K562 (cell line): ENCODE data around the gene TRIM33. TPM values are rescaled to one million over a fixed set of nuclear protein-coding genes. Genes with fewer than 3 reads are reported as not detected.

Experiments used
- ATF7 ChIP-seq: fragments of 450-650 bp; IDR thresholded peaks from 2 replicates; pipeline ENCODE4 v1.7.1; 2014; ENCODE audit warnings: mild to moderate bottlenecking, moderate library complexity
- CBFA2T2 ChIP-seq: fragments of 450-650 bp; conservative IDR thresholded peaks from 2 replicates; pipeline ENCODE4 v1.6.1; 2017; ENCODE audit warnings: mild to moderate bottlenecking
- CBFA2T3 ChIP-seq: fragments of 450-650 bp; IDR thresholded peaks from 2 replicates; pipeline ENCODE4 v1.6.1; 2017
- CC2D1A ChIP-seq: fragments of 450-650 bp; IDR thresholded peaks from 2 replicates; pipeline ENCODE4 v1.6.1; 2017; ENCODE audit warnings: mild to moderate bottlenecking
- DDX20 ChIP-seq: fragments of 450-650 bp; IDR thresholded peaks from 2 replicates; pipeline ENCODE4 v1.6.1; 2016; ENCODE audit warnings: missing genetic modification characterization, low read depth, mild to moderate bottlenecking, missing compliant biosample characterization, moderate library complexity
- FOXK1 ChIP-seq: sonication (generic); formaldehyde crosslinking; IDR thresholded peaks from 2 replicates; pipeline ENCODE4 v1.8.0; 2022; ENCODE audit warnings: missing genetic modification reagents, mild to moderate bottlenecking, borderline replicate concordance
- GABPB1 ChIP-seq: sonication (generic); formaldehyde crosslinking; IDR thresholded peaks from 2 replicates; pipeline ENCODE4 v1.8.0; 2022; ENCODE audit warnings: mild to moderate bottlenecking, missing genetic modification reagents
- HDGF ChIP-seq: fragments of 450-650 bp; IDR thresholded peaks from 2 replicates; pipeline ENCODE4 v1.6.1; 2016
- HEY1 ChIP-seq: fragments of 250-450 bp; sonication (Bioruptor Pico); IDR thresholded peaks from 2 replicates; pipeline ENCODE4 v1.5.0; 2020; ENCODE audit warnings: mild to moderate bottlenecking, moderate library complexity, borderline replicate concordance
- ILF3 ChIP-seq: fragments of 450-650 bp; IDR thresholded peaks from 2 replicates; pipeline ENCODE4 v1.6.1; 2018; ENCODE audit warnings: antibody characterized with exemption, mild to moderate bottlenecking, moderate library complexity, borderline replicate concordance
- IRF2 ChIP-seq: sonication (generic); formaldehyde crosslinking; IDR thresholded peaks from 2 replicates; pipeline ENCODE4 v1.8.1; 2022; ENCODE audit warnings: mild to moderate bottlenecking, missing genetic modification reagents
- KDM1A ChIP-seq, 2 experiments: fragments of 450-650 bp; IDR thresholded peaks; 2 replicates each; pipeline ENCODE4 v1.6.1; 2016; ENCODE audit warnings: mild to moderate bottlenecking in 2 of 2
- KHSRP ChIP-seq: fragments of 450-650 bp; IDR thresholded peaks from 2 replicates; pipeline ENCODE4 v1.6.1; 2017
- MBD2 ChIP-seq: sonication (generic); IDR thresholded peaks from 2 replicates; pipeline ENCODE4 v1.6.1; 2016; ENCODE audit warnings: low read depth, borderline replicate concordance
- NBN ChIP-seq: fragments of 450-650 bp; IDR thresholded peaks from 2 replicates; pipeline ENCODE4 v1.6.1; 2016; ENCODE audit warnings: low read depth, mild to moderate bottlenecking
- NR1H2 ChIP-seq: sonication (generic); formaldehyde crosslinking; IDR thresholded peaks from 2 replicates; pipeline ENCODE4 v1.4.0; 2020; ENCODE audit warnings: mild to moderate bottlenecking, missing genetic modification reagents
- POLR2A ChIP-seq: fragments of 450-650 bp; conservative IDR thresholded peaks from 2 replicates; pipeline ENCODE4 v1.6.1; 2016
- POLR2H ChIP-seq: IDR thresholded peaks from 2 replicates; pipeline ENCODE4 v1.6.1; 2016; ENCODE audit warnings: missing genetic modification characterization, low read depth, mild to moderate bottlenecking, control low read depth, missing compliant biosample characterization, moderate library complexity
- POLR3A ChIP-seq: IDR thresholded peaks from 2 replicates; pipeline ENCODE4 v1.6.1; 2011; ENCODE audit warnings: borderline replicate concordance, mild to moderate bottlenecking, moderate library complexity; ENCODE audit not compliant: insufficient read length, insufficient read depth; ENCODE audit errors: extremely low read depth
- RCOR1 ChIP-seq, 2 experiments: IDR thresholded peaks; 2 replicates each; pipeline ENCODE4 v1.6.1; 2012; ENCODE audit warnings: low read depth in 2 of 2, low read length in 2 of 2, borderline replicate concordance in 1 of 2, improper control_type of control experiment in 1 of 2
- TAF15 ChIP-seq: fragments of 200-400 bp; formaldehyde crosslinking; IDR thresholded peaks from 2 replicates; pipeline ENCODE4 v1.6.1; 2017; ENCODE audit warnings: mild to moderate bottlenecking, low read depth, low read length, moderate library complexity
- TRIM24 ChIP-seq, 2 experiments: fragments of 450-650 bp; IDR thresholded peaks; 2 replicates each; pipeline ENCODE4 v1.6.1; 2016
- ZNF384 ChIP-seq: IDR thresholded peaks from 2 replicates; pipeline ENCODE4 v1.6.1; 2012; ENCODE audit warnings: low read depth, low read length, improper control_type of control experiment
- ZZZ3 ChIP-seq: fragments of 450-650 bp; IDR thresholded peaks from 2 replicates; pipeline ENCODE4 v1.6.1; 2016; ENCODE audit warnings: antibody characterized with exemption, mild to moderate bottlenecking, moderate library complexity
- polyA plus RNA-seq, 8 experiments: library from polyadenylated mRNA; depleted of rRNA in 4 of 8; stranded (reverse) in 5 of 8; unstranded in 3 of 8; fragments of >200 nt; fragmentation: Nextera tagmentation in 2 of 8; fragmentation: Illumina TruSeq in 1 of 8; extraction: Ambion mirVana in 2 of 8; extraction: Trizol in 1 of 8; gene quantifications; 2 replicates each; pipeline versions ENCODE4 v1.2.1 to v1.2.3, GENCODE V29; 2011 to 2014; ENCODE audit warnings: inconsistent platforms in 1 of 8, missing spikeins in 1 of 8
- total RNA-seq, 7 experiments: library from RNA; depleted of rRNA in 6 of 7; stranded (reverse); fragments of >200 nt in 6 of 7; fragmentation: Illumina TruSeq in 2 of 7; extraction: Trizol in 2 of 7; gene quantifications; 2 replicates each; pipeline versions ENCODE4 v1.2.1 to v1.2.3, GENCODE V29; 2011 to 2021; ENCODE audit warnings: low replicate concordance in 1 of 7
- TF ChIP-seq, protein P1 (sequence below): fragments of 250-450 bp; sonication (Bioruptor Pico); IDR thresholded peaks from 2 replicates; pipeline ENCODE4 v1.4.0; 2020; ENCODE audit warnings: mild to moderate bottlenecking
- TF ChIP-seq, protein P2 (sequence below): fragments of 250-450 bp; sonication (Bioruptor Pico); IDR thresholded peaks from 2 replicates; pipeline ENCODE4 v1.6.1; 2021; ENCODE audit warnings: mild to moderate bottlenecking
- TF ChIP-seq, protein P3 (sequence below): fragments of 250-450 bp; sonication (Bioruptor Pico); IDR thresholded peaks from 2 replicates; pipeline ENCODE4 v1.8.0; 2022; ENCODE audit warnings: inconsistent platforms
- TF ChIP-seq, protein P4 (sequence below): sonication (generic); formaldehyde crosslinking; IDR thresholded peaks from 2 replicates; pipeline ENCODE4 v1.8.1; 2023; ENCODE audit warnings: mild to moderate bottlenecking, missing genetic modification reagents

TRIM33 gene
- total and polyA plus RNA-seq, 9 of the 15 experiments (the other 6 are each of a cell fraction or from before 2014, with no cell fraction given), result 9.3 to 58.4 (median 40.2) TPM

DNA sequence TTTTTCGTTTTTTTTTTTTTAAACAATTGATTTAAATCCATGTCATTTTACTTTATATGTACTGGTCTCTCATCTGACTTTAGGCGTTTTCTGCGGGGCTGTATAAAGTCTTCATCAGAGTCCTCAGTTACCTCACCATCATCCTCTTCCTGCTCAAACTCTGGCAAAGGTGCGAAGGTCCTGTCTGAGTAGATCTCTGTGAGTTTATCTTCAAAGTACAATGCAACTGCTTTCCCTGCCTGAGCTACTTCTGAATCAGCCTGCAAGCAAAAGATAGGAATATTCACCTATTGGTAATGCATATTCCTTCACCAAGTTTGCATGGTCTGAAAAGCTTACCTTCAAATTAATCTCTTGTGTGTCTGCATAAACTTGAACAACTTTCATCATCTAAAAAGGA lies 113.4 kb downstream of the TRIM33 start (continued):
- TF ChIP-seq HEY1, result no peak
- TF ChIP-seq FOXK1 (CRISPR knock-in tag), result no peak
- peak; percentile 98; the same call in 1 of the 2 replicates for TF ChIP-seq CC2D1A
- TF ChIP-seq, protein P1, sequence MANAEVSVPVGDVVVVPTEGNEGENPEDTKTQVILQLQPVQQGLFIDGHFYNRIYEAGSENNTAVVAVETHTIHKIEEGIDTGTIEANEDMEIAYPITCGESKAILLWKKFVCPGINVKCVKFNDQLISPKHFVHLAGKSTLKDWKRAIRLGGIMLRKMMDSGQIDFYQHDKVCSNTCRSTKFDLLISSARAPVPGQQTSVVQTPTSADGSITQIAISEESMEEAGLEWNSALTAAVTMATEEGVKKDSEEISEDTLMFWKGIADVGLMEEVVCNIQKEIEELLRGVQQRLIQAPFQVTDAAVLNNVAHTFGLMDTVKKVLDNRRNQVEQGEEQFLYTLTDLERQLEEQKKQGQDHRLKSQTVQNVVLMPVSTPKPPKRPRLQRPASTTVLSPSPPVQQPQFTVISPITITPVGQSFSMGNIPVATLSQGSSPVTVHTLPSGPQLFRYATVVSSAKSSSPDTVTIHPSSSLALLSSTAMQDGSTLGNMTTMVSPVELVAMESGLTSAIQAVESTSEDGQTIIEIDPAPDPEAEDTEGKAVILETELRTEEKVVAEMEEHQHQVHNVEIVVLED (CRISPR knock-in tag), result no peak
- no peak for TF ChIP-seq ZZZ3
- no peak for TF ChIP-seq ATF7
- peak; percentile 91 for TF ChIP-seq CBFA2T3
- 0 out of 2 replicates have a peak, but pooled peaks have one; percentile 43 for TF ChIP-seq NBN
- TF ChIP-seq MBD2, result no peak
- no peak for TF ChIP-seq TAF15
- TF ChIP-seq, protein P2, sequence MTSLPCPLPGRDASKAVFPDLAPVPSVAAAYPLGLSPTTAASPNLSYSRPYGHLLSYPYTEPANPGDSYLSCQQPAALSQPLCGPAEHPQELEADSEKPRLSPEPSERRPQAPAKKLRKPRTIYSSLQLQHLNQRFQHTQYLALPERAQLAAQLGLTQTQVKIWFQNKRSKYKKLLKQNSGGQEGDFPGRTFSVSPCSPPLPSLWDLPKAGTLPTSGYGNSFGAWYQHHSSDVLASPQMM, result no peak
- TF ChIP-seq, protein P3, sequence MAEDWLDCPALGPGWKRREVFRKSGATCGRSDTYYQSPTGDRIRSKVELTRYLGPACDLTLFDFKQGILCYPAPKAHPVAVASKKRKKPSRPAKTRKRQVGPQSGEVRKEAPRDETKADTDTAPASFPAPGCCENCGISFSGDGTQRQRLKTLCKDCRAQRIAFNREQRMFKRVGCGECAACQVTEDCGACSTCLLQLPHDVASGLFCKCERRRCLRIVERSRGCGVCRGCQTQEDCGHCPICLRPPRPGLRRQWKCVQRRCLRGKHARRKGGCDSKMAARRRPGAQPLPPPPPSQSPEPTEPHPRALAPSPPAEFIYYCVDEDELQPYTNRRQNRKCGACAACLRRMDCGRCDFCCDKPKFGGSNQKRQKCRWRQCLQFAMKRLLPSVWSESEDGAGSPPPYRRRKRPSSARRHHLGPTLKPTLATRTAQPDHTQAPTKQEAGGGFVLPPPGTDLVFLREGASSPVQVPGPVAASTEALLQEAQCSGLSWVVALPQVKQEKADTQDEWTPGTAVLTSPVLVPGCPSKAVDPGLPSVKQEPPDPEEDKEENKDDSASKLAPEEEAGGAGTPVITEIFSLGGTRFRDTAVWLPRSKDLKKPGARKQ (CRISPR knock-in tag), result no peak
- TF ChIP-seq NR1H2 (CRISPR knock-in tag), result no peak
- TF ChIP-seq KDM1A (IDR thresholded peaks at IDR 0.05), result no peak
- no peak for TF ChIP-seq POLR2H
- TF ChIP-seq, protein P4, sequence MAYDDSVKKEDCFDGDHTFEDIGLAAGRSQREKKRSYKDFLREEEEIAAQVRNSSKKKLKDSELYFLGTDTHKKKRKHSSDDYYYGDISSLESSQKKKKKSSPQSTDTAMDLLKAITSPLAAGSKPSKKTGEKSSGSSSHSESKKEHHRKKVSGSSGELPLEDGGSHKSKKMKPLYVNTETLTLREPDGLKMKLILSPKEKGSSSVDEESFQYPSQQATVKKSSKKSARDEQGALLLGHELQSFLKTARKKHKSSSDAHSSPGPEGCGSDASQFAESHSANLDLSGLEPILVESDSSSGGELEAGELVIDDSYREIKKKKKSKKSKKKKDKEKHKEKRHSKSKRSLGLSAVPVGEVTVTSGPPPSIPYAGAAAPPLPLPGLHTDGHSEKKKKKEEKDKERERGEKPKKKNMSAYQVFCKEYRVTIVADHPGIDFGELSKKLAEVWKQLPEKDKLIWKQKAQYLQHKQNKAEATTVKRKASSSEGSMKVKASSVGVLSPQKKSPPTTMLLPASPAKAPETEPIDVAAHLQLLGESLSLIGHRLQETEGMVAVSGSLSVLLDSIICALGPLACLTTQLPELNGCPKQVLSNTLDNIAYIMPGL, result no peak
- no peak for TF ChIP-seq DDX20 (tag)
- no peak for TF ChIP-seq POLR3A
- peak in 1 of 2 experiments; percentile 37; a peak in 1 of 4 replicates for TF ChIP-seq TRIM24 (IDR thresholded peaks at IDR 0.05)
- TF ChIP-seq KHSRP, result no peak
- TF ChIP-seq ILF3, result no peak
- no peak for TF ChIP-seq RCOR1 (IDR thresholded peaks at IDR 0.05; ENCODE audit: borderline replicate concordance in 1 of 2, low read depth in 2 of 2, low read length in 2 of 2)
- TF ChIP-seq GABPB1 (CRISPR knock-in tag), result no peak
- TF ChIP-seq IRF2 (CRISPR knock-in tag), result no peak
- TF ChIP-seq HDGF, result no peak
- TF ChIP-seq ZNF384, result no peak
- TF ChIP-seq POLR2A, result no peak
- TF ChIP-seq CBFA2T2, result peak; percentile 79
